RWPE2 (cell line): ENCODE data around the gene CDK5RAP2.

ENCODE experiments used
- ATAC-seq: fragments of 200-7000 bp; cut with Tn5 transposase; 3 replicates; pipeline ENCODE4 v1.9.1; 2021; ENCODE audit warnings: low read depth
- DNase-seq: peaks from one replicate; pipeline ENCODE4 v3.0.0-alpha.2; 2020; ENCODE audit warnings: low spot score
- H3K27ac ChIP-seq: fragments of 450-650 bp; 2 replicates; pipeline ENCODE4 v1.5.1; 2017; ENCODE audit warnings: mild to moderate bottlenecking; ENCODE audit not compliant: poor library complexity, severe bottlenecking
- H3K27me3 ChIP-seq: fragments of 250-450 bp; sonication (Bioruptor Pico); 2 replicates; pipeline ENCODE4 v1.5.1; 2021; ENCODE audit warnings: mild to moderate bottlenecking, moderate library complexity; ENCODE audit not compliant: insufficient read depth, poor library complexity, severe bottlenecking
- H3K36me3 ChIP-seq: fragments of 250-450 bp; sonication (Bioruptor Pico); 2 replicates; pipeline ENCODE4 v1.5.1; 2020; ENCODE audit warnings: low read depth, mild to moderate bottlenecking, moderate library complexity
- H3K4me1 ChIP-seq: fragments of 250-450 bp; sonication (Bioruptor Pico); 2 replicates; pipeline ENCODE4 v1.5.1; 2021; ENCODE audit warnings: mild to moderate bottlenecking, moderate library complexity; ENCODE audit not compliant: insufficient read depth, poor library complexity, severe bottlenecking
- H3K4me3 ChIP-seq: fragments of 250-450 bp; sonication (Bioruptor Pico); 2 replicates; pipeline ENCODE4 v1.5.1; 2021; ENCODE audit warnings: mild to moderate bottlenecking, moderate library complexity; ENCODE audit not compliant: severe bottlenecking
- H3K9me3 ChIP-seq: fragments of 250-450 bp; sonication (Bioruptor Pico); 2 replicates; pipeline ENCODE4 v1.5.1; 2021; ENCODE audit warnings: mild to moderate bottlenecking, moderate library complexity; ENCODE audit not compliant: severe bottlenecking
- CTCF ChIP-seq: fragments of 450-650 bp; IDR thresholded peaks from one replicate; pipeline ENCODE4 v1.5.1; 2017; ENCODE audit warnings: mild to moderate bottlenecking, moderate library complexity; ENCODE audit not compliant: poor library complexity, severe bottlenecking

The CDK5RAP2 gene

GRCh38 chr9:120609636-120610035 is 29.7 kb upstream of the CDK5RAP2 start:
- DNase-seq (no peak), ATAC-seq (no peak)
- H3K27me3 ChIP-seq, result no peaks in the 10 kb centered on the region
- no peak for TF ChIP-seq CTCF
- peak overlapping the region; percentile 87 for H3K27ac ChIP-seq
- peaks cover 32% of the 10 kb centered on the region for H3K36me3 ChIP-seq
- H3K9me3 ChIP-seq, result no peaks in the 10 kb centered on the region
- no peak overlapping the region for H3K4me3 ChIP-seq
- H3K4me1 ChIP-seq, result peaks cover 42% of the 10 kb centered on the region

GRCh38 chr9:120608421-120608820 is 28.5 kb upstream of the CDK5RAP2 start:
- no peaks in the 10 kb centered on the region for H3K9me3 ChIP-seq
- no peak overlapping the region for H3K4me3 ChIP-seq
- no peaks in the 10 kb centered on the region for H3K27me3 ChIP-seq
- H3K4me1 ChIP-seq, result peaks cover 42% of the 10 kb centered on the region
- H3K27ac ChIP-seq, result peak overlapping the region; percentile 87
- peaks cover 32% of the 10 kb centered on the region for H3K36me3 ChIP-seq
- DNase-seq, result no peak
- ATAC-seq, result peak; percentile 97
- TF ChIP-seq CTCF, result no peak

GRCh38 chr9:120603591-120603990 is 23.6 kb upstream of the CDK5RAP2 start:
- no peak for ATAC-seq
- no peak for DNase-seq
- no peaks in the 10 kb centered on the region for H3K27me3 ChIP-seq
- no peak overlapping the region for H3K27ac ChIP-seq
- H3K9me3 ChIP-seq, result no peaks in the 10 kb centered on the region
- peaks cover 15% of the 10 kb centered on the region for H3K36me3 ChIP-seq
- H3K4me3 ChIP-seq, result no peak overlapping the region
- H3K4me1 ChIP-seq, result peaks cover 9% of the 10 kb centered on the region
- no peak for TF ChIP-seq CTCF

- peaks cover 3% of the 10 kb centered on the region for H3K4me1 ChIP-seq
- ATAC-seq, result no peak
These were observed 23.0 kb upstream of the CDK5RAP2 start for GRCh38 chr9:120603010-120603409.

GRCh38 chr9:120593955-120594277 is 13.9 kb upstream of the CDK5RAP2 start:
- TF ChIP-seq CTCF, result no peak
- ATAC-seq, result no peak
- no peaks in the 10 kb centered on the region for H3K36me3 ChIP-seq

More at GRCh38 chr9:120603010-120603409, 23.0 kb upstream of the CDK5RAP2 start:
- Histone ChIP-seq H3K9me3 (no peaks in the 10 kb centered on the region), H3K4me3 (no peak overlapping the region), H3K27me3 (no peaks in the 10 kb centered on the region), H3K27ac (no peak overlapping the region), H3K36me3 (peaks cover 15% of the 10 kb centered on the region)
- TF ChIP-seq CTCF, result no peak
- DNase-seq, result no peak

More at GRCh38 chr9:120593955-120594277, 13.9 kb upstream of the CDK5RAP2 start:
- H3K27me3 ChIP-seq, result no peaks in the 10 kb centered on the region
- H3K4me1 ChIP-seq, result no peaks in the 10 kb centered on the region
- H3K27ac ChIP-seq, result no peak overlapping the region
- no peaks in the 10 kb centered on the region for H3K9me3 ChIP-seq
- no peak overlapping the region for H3K4me3 ChIP-seq
- DNase-seq, result no peak
